Measurements from ENCODE around the gene ADARB1. TPM values are rescaled to one million over a fixed set of nuclear protein-coding genes. Genes with fewer than 3 reads are reported as not detected.
"Not testable (repeated sequence)": the region's sequence is repeated elsewhere in the genome, so short reads cannot be mapped to it uniquely, and the experiment has no call there.

ADARB1 gene
- total RNA-seq, 1 experiment from 2014 or later = 12.1 TPM

DNA sequence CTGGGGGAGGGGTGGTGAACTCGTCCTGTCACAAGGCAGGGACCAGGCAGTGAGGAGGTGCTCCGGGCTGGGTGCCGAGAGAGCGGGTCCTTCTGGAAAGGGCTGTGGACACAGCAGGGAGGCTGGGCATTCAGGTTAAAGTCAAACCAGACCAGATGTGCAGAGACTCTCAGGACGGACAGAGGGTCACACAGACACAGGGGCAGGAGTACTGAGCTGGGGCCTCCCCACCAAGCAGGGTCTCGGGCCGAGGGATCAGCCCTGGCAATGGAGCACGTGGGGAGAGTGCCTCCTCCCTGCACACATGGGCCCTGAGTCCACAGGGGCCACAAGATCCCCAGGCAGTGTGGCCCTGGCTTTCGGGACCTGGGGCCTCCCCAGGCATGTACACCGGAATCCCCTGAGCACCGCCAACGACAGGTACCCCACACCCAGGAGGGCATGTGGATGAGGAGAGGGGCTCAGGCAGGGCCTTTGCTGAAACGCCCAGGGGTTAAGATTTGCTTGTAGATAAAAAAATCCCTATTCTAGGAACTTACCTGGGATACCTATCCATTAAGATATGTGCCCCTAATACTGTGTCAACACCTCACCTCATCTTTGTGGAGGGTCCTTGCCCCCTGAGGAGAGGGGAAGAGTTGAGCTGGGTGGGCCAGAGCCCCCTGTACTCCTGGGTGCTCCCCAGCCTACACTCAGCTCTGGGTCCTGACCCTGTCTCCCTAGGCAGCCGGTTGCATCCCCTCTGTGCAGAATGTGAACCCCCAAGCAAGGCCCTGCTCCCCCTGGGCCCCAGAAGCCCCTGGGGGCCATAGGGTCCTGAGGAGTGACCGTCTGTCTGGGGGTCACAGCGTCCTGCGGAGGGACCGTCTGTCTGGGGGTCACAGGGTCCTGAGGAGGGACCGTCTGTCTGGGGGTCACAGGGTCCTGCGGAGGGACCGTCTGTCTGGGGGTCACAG, 46.9 kb upstream of the ADARB1 start:
- Histone ChIP-seq H3F3A (ENCODE audit: insufficient read depth, low read depth) (no peaks in the 10 kb centered on the region), H3K36me3 (ENCODE audit: low read depth) (no peaks in the 10 kb centered on the region), H4K20me1 (ENCODE audit: insufficient read depth) (no peaks in the 10 kb centered on the region), H3K79me2 (ENCODE audit: low read depth) (no peaks in the 10 kb centered on the region), H2AFZ (no peak overlapping the region), H3K27me3 (ENCODE audit: insufficient read depth, low read depth) (no peaks in the 10 kb centered on the region), H3K4me1 (replicated peaks; ENCODE audit: insufficient read depth) (no peaks in the 10 kb centered on the region), H3K9me2 (ENCODE audit: insufficient read depth) (no peaks in the 10 kb centered on the region), H3K9me3 (ENCODE audit: insufficient read depth, low read depth) (no peaks in the 10 kb centered on the region), H3K4me3 (no peak overlapping the region), H3K4me2 (no peak overlapping the region), H3K27ac (no peak overlapping the region)
- no TSS peak for BruUV-seq (replicated peaks)
- intact Hi-C loops (cut with micrococcal nuclease; ENCODE audit: unreplicated experiment) = no loop called here
- POLR2A ChIA-PET (ENCODE audit: unreplicated experiment) = interaction anchor here (0.7 kb wide), 1 partner anchor 25 kb away, joined by 6 read pairs; no protein-coding TSS in a partner anchor
- CTCF ChIA-PET = no interaction called here
- no peak for TF ChIP-seq EZH2 (IDR thresholded peaks at IDR 0.05; ENCODE audit: low read depth)
- TF ChIP-seq, protein P1, sequence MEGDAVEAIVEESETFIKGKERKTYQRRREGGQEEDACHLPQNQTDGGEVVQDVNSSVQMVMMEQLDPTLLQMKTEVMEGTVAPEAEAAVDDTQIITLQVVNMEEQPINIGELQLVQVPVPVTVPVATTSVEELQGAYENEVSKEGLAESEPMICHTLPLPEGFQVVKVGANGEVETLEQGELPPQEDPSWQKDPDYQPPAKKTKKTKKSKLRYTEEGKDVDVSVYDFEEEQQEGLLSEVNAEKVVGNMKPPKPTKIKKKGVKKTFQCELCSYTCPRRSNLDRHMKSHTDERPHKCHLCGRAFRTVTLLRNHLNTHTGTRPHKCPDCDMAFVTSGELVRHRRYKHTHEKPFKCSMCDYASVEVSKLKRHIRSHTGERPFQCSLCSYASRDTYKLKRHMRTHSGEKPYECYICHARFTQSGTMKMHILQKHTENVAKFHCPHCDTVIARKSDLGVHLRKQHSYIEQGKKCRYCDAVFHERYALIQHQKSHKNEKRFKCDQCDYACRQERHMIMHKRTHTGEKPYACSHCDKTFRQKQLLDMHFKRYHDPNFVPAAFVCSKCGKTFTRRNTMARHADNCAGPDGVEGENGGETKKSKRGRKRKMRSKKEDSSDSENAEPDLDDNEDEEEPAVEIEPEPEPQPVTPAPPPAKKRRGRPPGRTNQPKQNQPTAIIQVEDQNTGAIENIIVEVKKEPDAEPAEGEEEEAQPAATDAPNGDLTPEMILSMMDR (conservative IDR thresholded peaks at IDR 0.05) = no peak
- DNase-seq = no peak

DNA sequence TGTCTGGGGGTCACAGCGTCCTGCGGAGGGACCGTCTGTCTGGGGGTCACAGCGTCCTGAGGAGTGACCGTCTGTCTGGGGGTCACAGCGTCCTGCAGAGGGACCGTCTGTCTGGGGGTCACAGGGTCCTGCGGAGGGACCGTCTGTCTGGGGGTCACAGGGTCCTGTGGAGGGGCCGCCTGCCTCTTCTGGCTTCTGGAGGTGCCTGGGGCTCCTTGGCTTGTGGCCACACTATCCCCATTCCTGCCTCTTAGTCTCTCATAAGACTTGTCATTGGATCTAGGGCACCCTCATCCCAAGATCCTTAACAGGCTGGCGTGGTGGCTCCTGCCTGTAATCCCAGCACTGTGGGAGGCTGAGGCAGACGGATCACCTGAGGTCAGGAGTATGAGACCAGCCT, 45.7 kb upstream of the ADARB1 start:
- H3K27me3 ChIP-seq (ENCODE audit: insufficient read depth, low read depth); H4K20me1 ChIP-seq (ENCODE audit: insufficient read depth); BruUV-seq (replicated peaks); H3K79me2 ChIP-seq (ENCODE audit: low read depth); H3K9me2 ChIP-seq (ENCODE audit: insufficient read depth); CTCF ChIA-PET; H2AFZ ChIP-seq; H3K36me3 ChIP-seq (ENCODE audit: low read depth); H3K4me1 ChIP-seq (replicated peaks; ENCODE audit: insufficient read depth); H3K27ac ChIP-seq; H3K4me2 ChIP-seq; H3K4me3 ChIP-seq; intact Hi-C loops (cut with micrococcal nuclease; ENCODE audit: unreplicated experiment); H3K9me3 ChIP-seq (ENCODE audit: insufficient read depth, low read depth); H3F3A ChIP-seq (ENCODE audit: insufficient read depth, low read depth); POLR2A ChIA-PET (ENCODE audit: unreplicated experiment); DNase-seq: not testable (repeated sequence)

DNA sequence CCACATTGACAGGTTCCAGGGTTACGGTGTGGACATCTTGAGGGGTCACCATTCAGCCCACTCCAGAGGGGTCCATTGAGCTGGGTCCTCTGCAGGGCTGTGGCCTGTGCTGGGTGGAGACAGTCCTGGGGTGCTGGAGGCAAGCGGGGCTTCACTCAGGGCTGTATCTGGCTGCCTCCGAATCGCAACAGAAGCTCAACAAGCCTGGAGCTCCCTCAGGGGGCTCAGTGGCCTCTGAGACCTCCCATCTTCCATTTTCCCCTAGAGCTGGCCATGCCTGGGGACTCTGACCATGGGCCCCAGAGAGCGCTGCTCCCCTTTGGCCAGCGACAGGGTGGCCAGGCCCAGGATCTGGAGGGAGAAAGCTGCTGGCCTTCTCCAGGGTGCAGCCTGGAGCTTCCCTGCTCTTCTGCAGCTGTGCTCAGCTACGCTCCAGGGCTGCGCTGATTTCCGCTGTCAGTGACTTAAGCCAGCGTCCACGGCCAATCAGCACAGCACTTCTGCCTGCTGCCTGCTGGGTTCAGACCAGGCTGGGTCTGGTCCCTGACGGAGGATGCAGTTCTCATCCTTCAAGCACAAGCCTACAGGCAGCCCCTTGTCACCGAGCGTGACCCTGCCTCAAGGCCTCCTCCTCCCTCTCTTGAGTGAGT, 45.0 kb upstream of the ADARB1 start:
- no peak overlapping the region for H3K4me2 ChIP-seq
- ChIA-PET CTCF (no interaction called here), POLR2A (ENCODE audit: unreplicated experiment) (no interaction called here)
- no TSS peak for BruUV-seq (replicated peaks)
- no peaks in the 10 kb centered on the region for H3K9me3 ChIP-seq (ENCODE audit: insufficient read depth, low read depth)
- intact Hi-C loops (cut with micrococcal nuclease; ENCODE audit: unreplicated experiment) = no loop called here
- H3K4me3 ChIP-seq = no peak overlapping the region
- no peak overlapping the region for H3K27ac ChIP-seq
- no peak overlapping the region for H2AFZ ChIP-seq
- no peaks in the 10 kb centered on the region for H3K4me1 ChIP-seq (replicated peaks; ENCODE audit: insufficient read depth)
- H4K20me1 ChIP-seq (ENCODE audit: insufficient read depth) = no peaks in the 10 kb centered on the region
- TF ChIP-seq, protein P1 (conservative IDR thresholded peaks at IDR 0.05) = no peak
- TF ChIP-seq EZH2 (IDR thresholded peaks at IDR 0.05; ENCODE audit: low read depth) = no peak
- no peak for DNase-seq
- no peaks in the 10 kb centered on the region for H3K79me2 ChIP-seq (ENCODE audit: low read depth)
- no peaks in the 10 kb centered on the region for H3K9me2 ChIP-seq (ENCODE audit: insufficient read depth)
- no peaks in the 10 kb centered on the region for H3K36me3 ChIP-seq (ENCODE audit: low read depth)
- H3K27me3 ChIP-seq (ENCODE audit: insufficient read depth, low read depth) = no peaks in the 10 kb centered on the region; the same call in 1 of the 2 replicates
- no peaks in the 10 kb centered on the region for H3F3A ChIP-seq (ENCODE audit: insufficient read depth, low read depth)
